ENCODE data around the gene EFCAB14. TPM values are rescaled to one million over a fixed set of nuclear protein-coding genes. Genes with fewer than 3 reads are reported as not detected.

The EFCAB14 gene
- total RNA-seq, 1 donor from 2014 or later, result 64.6 TPM

- Mint-ChIP-seq H3K27me3 (no peaks in the 10 kb centered on the region), H3K4me1 (ENCODE audit: unreplicated experiment) (no peaks in the 10 kb centered on the region), H3K4me3 (no peak overlapping the region), H3K36me3 (peaks cover 38% of the 10 kb centered on the region), H3K27ac (no peak overlapping the region), H3K9me3 (no peaks in the 10 kb centered on the region)
- TF ChIP-seq CTCF (conservative IDR thresholded peaks at IDR 0.05), result no peak
- DNase-seq (ENCODE audit: extremely low spot score, unreplicated experiment), result no peak
These were observed 38.9 kb downstream of the EFCAB14 start for GRCh38 chr1:46679789-46680573.

GRCh38 chr1:46677339-46677738 lies 41.6 kb downstream of the EFCAB14 start:
- no peaks in the 10 kb centered on the region for H3K27me3 Mint-ChIP-seq

GRCh38 chr1:46676531-46676930 lies 42.4 kb downstream of the EFCAB14 start:
- DNase-seq (ENCODE audit: extremely low spot score, unreplicated experiment), result no peak
- Mint-ChIP-seq H3K4me1 (ENCODE audit: unreplicated experiment) (no peaks in the 10 kb centered on the region), H3K27ac (no peak overlapping the region), H3K27me3 (no peaks in the 10 kb centered on the region), H3K36me3 (peaks cover 29% of the 10 kb centered on the region), H3K9me3 (no peaks in the 10 kb centered on the region), H3K4me3 (no peak overlapping the region)
- TF ChIP-seq CTCF (conservative IDR thresholded peaks at IDR 0.05), result no peak

More at GRCh38 chr1:46677339-46677738, 41.6 kb downstream of the EFCAB14 start:
- Mint-ChIP-seq H3K27ac (no peak overlapping the region), H3K4me3 (no peak overlapping the region), H3K9me3 (no peaks in the 10 kb centered on the region), H3K4me1 (ENCODE audit: unreplicated experiment) (no peaks in the 10 kb centered on the region), H3K36me3 (peaks cover 29% of the 10 kb centered on the region)
- no peak for TF ChIP-seq CTCF (conservative IDR thresholded peaks at IDR 0.05)
- no peak for DNase-seq (ENCODE audit: extremely low spot score, unreplicated experiment)

- peaks cover 25% of the 10 kb centered on the region for H3K36me3 Mint-ChIP-seq
- H3K4me1 Mint-ChIP-seq (ENCODE audit: unreplicated experiment), result no peaks in the 10 kb centered on the region
- H3K27me3 Mint-ChIP-seq, result no peaks in the 10 kb centered on the region
- H3K4me3 Mint-ChIP-seq, result no peak overlapping the region
- H3K27ac Mint-ChIP-seq, result no peak overlapping the region
- H3K9me3 Mint-ChIP-seq, result no peaks in the 10 kb centered on the region
- no peak for TF ChIP-seq CTCF (conservative IDR thresholded peaks at IDR 0.05)
- no peak for DNase-seq (ENCODE audit: extremely low spot score, unreplicated experiment)
These were observed 43.2 kb downstream of the EFCAB14 start for GRCh38 chr1:46675549-46676314.

- no peak for DNase-seq (ENCODE audit: extremely low spot score, unreplicated experiment)
- no peak overlapping the region for H3K4me3 Mint-ChIP-seq
- H3K36me3 Mint-ChIP-seq, result peaks cover 14% of the 10 kb centered on the region
- H3K4me1 Mint-ChIP-seq (ENCODE audit: unreplicated experiment), result no peaks in the 10 kb centered on the region
- H3K27me3 Mint-ChIP-seq, result no peaks in the 10 kb centered on the region
- H3K9me3 Mint-ChIP-seq, result no peaks in the 10 kb centered on the region
- H3K27ac Mint-ChIP-seq, result no peak overlapping the region
- TF ChIP-seq CTCF (conservative IDR thresholded peaks at IDR 0.05), result no peak
These were observed 45.1 kb downstream of the EFCAB14 start for GRCh38 chr1:46673749-46674182.

All from type B pancreatic cell (in vitro differentiated cells).